ENCODE data around the gene RBFOX2.
"Not testable (repeated sequence)": the region's sequence is repeated elsewhere in the genome, so short reads cannot be mapped to it uniquely, and the experiment has no call there.

RBFOX2 gene

DNA sequence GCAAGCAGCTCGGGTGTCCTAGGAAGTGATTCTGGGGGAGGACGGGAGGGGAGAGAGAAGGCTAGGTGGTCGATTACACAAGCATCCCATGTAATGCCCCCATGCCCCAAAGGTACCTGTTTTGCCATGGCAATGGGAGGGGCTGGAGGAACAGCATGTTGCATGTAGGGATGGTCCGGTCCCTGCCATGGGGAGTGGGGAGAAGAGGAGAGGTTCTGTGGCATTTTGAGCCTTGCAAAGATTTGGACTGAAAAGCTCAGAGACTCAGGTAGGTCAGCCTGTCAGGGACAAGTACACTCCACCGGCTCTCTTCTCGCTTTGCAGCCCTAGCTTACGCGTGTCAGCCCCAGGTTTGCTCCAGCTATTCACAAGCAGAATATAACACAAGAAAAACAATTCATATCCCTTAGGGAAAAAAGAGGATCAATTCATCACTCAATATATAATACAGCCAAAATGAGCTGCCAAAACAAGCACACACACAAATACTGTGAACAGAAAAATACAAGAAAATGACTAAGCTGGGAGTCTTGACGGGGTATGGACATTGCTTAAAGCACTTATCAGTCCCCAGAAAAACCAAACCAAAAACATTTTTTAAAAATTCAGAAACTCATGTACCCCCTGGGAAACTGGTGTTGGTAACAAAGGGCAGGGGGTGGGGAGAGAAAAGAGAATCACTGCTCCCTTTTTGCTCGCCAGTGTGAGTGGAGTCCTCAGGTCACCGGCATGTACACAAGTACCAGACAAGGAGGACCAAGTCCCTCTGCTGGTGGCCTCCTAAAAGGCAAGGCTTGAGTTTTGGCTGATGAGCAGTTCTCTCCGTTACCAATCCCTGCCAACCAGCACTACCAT lies 289.3 kb downstream of the RBFOX2 start:
- Histone ChIP-seq H3K9me3 (no peaks in the 10 kb centered on the region), H3K27me3 (ENCODE audit: low read depth) (no peaks in the 10 kb centered on the region), H3K4me1 (peaks cover 2% of the 10 kb centered on the region), H3K4me3 (no peak overlapping the region), H3K36me3 (replicated peaks) (no peaks in the 10 kb centered on the region)
- in situ Hi-C loops (cut with MboI; ENCODE audit: low sequenced_read_pairs) = no loop called here
- DNase-seq (ENCODE audit: low spot score in 2 of 2) = no peak

DNA sequence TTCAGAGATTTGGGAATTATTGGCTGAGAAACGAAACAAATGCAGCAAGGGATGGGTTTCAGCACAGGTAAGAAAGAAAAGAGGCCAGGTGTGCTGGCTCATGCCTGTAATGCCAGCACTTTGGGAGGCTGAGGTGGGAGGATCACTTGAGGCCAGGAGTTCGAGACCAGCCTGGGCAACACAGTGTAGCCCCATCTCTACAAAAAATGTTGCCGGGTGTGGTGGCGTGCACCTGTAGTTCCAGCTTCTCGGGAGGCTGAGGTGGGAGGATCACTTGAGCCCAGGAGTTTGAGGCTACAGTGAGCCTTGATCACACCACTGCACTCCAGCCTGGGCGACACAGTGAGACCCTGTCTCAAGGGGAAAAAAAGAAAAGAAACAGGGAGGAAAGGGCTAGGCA lies 290.7 kb downstream of the RBFOX2 start:
- H3K36me3 ChIP-seq (replicated peaks); in situ Hi-C loops (cut with MboI; ENCODE audit: low sequenced_read_pairs): not testable (repeated sequence)

DNA sequence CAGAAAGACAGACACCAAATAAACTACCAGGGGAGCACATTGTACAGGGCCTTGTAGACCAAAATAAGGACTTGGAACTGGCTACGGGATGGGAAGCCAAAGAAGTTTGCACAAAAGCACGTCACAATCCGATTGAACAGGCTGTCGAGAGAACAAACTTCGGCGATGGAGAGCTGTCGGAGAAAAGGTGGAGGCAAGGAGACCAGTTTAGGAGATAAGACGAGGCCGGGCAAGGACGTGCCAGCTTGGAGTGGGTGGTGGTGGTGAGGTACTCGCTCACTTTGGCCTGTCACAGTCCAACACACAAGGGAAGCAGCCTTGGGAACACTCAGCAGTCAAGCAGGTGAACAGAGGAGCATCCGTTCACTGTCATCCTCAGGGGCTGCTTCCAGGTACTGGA lies 291.9 kb downstream of the RBFOX2 start:
- no peaks in the 10 kb centered on the region for H3K27me3 ChIP-seq (ENCODE audit: low read depth)

More for the DNA sequence above, 290.7 kb downstream of the RBFOX2 start:
- not testable (repeated sequence) for DNase-seq (ENCODE audit: low spot score in 2 of 2); H3K4me3 ChIP-seq; H3K4me1 ChIP-seq; H3K27me3 ChIP-seq (ENCODE audit: low read depth); H3K9me3 ChIP-seq

DNA sequence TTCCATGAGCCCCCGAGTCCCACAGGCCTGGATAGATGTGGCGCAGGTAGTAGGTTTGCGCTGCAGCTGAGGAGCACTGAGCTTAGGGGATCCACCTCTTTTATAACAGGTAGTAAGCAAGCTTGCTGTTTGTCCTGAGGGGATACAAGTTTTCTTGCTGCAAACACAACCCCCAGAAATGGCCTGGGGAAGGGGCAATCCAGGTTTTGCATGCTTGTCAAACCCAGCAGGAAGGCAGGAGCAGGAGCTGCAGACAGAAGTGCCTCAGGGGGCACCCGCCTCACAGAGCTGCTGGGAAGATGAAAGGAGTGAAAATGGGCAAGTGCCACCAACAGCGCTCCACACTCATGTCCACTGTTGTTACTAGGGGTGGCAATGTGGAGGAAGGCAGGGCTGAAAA lies 292.5 kb downstream of the RBFOX2 start:
- Histone ChIP-seq H3K4me3 (no peak overlapping the region), H3K27me3 (ENCODE audit: low read depth) (no peaks in the 10 kb centered on the region)
- in situ Hi-C loops (cut with MboI; ENCODE audit: low sequenced_read_pairs) = no loop called here

More for the DNA sequence above, 291.9 kb downstream of the RBFOX2 start:
- no peak for DNase-seq (ENCODE audit: low spot score in 2 of 2)
- no peaks in the 10 kb centered on the region for H3K9me3 ChIP-seq
- H3K4me1 ChIP-seq = peaks cover 2% of the 10 kb centered on the region
- no peak overlapping the region for H3K4me3 ChIP-seq
- H3K36me3 ChIP-seq (replicated peaks) = no peaks in the 10 kb centered on the region
- in situ Hi-C loops (cut with MboI; ENCODE audit: low sequenced_read_pairs) = no loop called here

DNA sequence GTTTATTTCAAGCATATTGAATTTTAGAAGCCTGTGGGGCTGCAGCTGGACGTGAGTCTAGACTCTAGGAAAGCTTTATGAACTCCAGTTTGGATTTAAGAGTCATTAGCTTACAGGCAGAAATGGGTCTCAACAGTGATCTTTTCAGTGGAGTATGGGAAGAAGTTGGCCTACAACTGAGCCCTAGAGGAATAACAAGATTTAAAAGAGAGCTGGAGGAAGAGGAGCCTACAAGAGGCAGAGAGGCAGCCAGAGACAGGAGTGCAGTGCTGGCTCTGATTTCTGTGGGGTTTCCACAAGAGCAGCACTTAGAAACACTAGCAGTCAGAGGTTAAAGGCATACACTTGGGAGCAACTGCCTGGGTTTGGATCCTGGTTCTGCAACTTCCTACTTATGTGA lies 293.1 kb downstream of the RBFOX2 start:
- in situ Hi-C loops (cut with MboI; ENCODE audit: low sequenced_read_pairs) = no loop called here
- H3K4me1 ChIP-seq = peaks cover 2% of the 10 kb centered on the region
- no peak overlapping the region for H3K4me3 ChIP-seq
- no peaks in the 10 kb centered on the region for H3K9me3 ChIP-seq
- H3K36me3 ChIP-seq (replicated peaks) = no peaks in the 10 kb centered on the region
- no peak for DNase-seq (ENCODE audit: low spot score in 2 of 2)
- no peaks in the 10 kb centered on the region for H3K27me3 ChIP-seq (ENCODE audit: low read depth)

More for the DNA sequence above, 292.5 kb downstream of the RBFOX2 start:
- H3K9me3 ChIP-seq = no peaks in the 10 kb centered on the region
- H3K36me3 ChIP-seq (replicated peaks) = no peaks in the 10 kb centered on the region
- no peak for DNase-seq (ENCODE audit: low spot score in 2 of 2)
- H3K4me1 ChIP-seq = peaks cover 2% of the 10 kb centered on the region

DNA sequence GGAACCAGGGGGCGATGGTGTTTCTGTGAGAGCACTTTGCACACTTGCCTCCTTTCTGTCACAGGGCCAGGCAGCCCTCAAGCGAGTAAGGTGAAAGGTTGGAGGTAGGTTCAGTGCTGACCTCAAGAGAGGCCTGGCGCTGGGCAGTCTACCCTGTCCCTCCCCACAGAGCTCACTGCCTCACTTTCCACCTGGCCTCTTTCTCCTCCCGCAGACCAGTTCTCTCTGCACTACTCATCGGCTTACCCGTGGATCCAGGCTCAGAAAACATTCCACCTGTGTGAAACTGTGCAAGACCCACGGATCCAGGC lies 294.2 kb downstream of the RBFOX2 start:
- peaks cover 5% of the 10 kb centered on the region; the same call in 1 of the 2 replicates for H3K27me3 ChIP-seq (ENCODE audit: low read depth)
- no peak overlapping the region for H3K4me3 ChIP-seq
- DNase-seq (ENCODE audit: low spot score in 2 of 2) = no peak
- no peaks in the 10 kb centered on the region for H3K9me3 ChIP-seq
- no peaks in the 10 kb centered on the region for H3K36me3 ChIP-seq (replicated peaks)
- in situ Hi-C loops (cut with MboI; ENCODE audit: low sequenced_read_pairs) = no loop called here
- H3K4me1 ChIP-seq = peaks cover 2% of the 10 kb centered on the region

DNA sequence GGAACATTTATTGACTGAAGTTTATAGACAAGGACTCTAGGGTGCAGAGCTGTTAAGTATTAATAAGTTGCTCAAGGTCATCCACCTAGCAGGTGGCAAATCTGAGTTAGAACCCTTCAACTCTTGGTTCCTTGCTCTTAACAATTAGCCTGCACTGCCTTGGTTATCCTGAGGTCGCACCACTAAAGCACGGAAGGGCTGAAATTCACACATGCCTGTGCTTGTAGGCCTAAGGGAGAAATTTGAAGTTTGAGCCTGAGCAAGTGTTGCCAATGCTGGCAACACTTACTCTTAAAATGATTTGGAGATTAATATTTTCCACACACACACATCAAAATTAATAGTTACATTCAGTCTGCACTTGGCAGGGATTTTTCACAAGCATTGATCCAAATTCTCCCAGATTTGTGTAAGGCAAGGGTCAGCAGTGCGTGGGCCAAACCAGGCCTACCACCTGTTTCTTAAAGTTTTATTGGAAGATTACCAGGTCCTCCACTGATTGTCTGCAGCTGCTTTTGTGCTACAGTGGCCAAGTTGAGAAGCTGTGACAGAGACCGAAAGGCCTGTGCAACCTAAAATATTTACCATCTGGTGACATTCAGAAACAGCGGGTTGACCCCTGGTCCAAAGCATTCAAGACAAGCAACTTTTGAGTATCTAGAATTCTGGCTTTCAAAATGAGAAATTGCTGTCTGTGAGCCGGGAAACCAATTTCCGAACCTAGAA lies 294.7 kb downstream of the RBFOX2 start:
- DNase-seq (ENCODE audit: low spot score in 2 of 2) = no peak
- in situ Hi-C loops (cut with MboI; ENCODE audit: low sequenced_read_pairs) = no loop called here
- Histone ChIP-seq H3K36me3 (replicated peaks) (no peaks in the 10 kb centered on the region), H3K27me3 (ENCODE audit: low read depth) (peaks cover 5% of the 10 kb centered on the region; the same call in 1 of the 2 replicates), H3K4me1 (peaks cover 2% of the 10 kb centered on the region), H3K9me3 (no peaks in the 10 kb centered on the region), H3K4me3 (no peak overlapping the region)

DNA sequence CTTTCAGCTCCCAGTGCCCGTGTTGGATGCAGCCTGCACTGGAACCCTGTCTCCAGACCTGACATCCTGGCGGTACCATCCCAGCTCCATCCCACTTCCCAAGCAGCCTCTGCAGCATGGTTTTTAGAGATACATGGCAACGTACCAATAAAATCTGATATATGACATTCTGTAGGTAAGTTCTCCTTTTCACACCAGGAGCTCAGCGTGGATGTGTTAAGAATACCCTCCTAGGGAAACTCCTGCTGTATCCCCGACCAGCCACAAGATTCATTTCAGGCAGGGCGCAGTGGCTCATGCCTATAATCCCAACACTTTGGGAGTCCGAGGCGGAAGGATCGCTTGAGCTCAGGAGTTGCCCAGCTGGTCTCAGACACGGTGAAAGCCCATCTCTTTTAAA lies 295.6 kb downstream of the RBFOX2 start:
- H3K36me3 ChIP-seq (replicated peaks) = no peaks in the 10 kb centered on the region
- no peaks in the 10 kb centered on the region for H3K9me3 ChIP-seq
- DNase-seq (ENCODE audit: low spot score in 2 of 2) = no peak
- H3K4me1 ChIP-seq = no peaks in the 10 kb centered on the region
- in situ Hi-C loops (cut with MboI; ENCODE audit: low sequenced_read_pairs) = no loop called here
- peaks cover 5% of the 10 kb centered on the region; the same call in 1 of the 2 replicates for H3K27me3 ChIP-seq (ENCODE audit: low read depth)
- no peak overlapping the region for H3K4me3 ChIP-seq

DNA sequence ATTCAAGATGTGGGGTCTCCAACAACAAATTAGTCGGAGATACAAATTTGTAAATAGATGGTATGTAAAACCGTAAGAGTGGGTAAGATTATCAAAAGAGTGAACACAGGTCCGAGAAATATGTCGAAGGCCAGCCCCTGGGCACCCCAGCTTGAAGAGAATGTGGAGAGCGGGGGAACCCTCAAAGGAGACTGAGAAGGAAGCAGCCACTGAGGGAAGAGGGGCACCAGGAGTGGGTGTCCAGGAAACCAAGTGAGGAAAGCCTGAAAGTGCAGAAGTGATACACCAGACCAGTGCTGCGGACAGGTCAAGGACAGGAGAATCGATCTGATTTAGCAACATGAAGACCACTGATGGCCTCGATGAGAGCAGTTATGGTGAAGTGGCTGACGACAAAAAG lies 296.5 kb downstream of the RBFOX2 start:
- in situ Hi-C loops (cut with MboI; ENCODE audit: low sequenced_read_pairs) = no loop called here
- H3K9me3 ChIP-seq = no peaks in the 10 kb centered on the region
- no peak overlapping the region for H3K4me3 ChIP-seq
- H3K4me1 ChIP-seq = no peaks in the 10 kb centered on the region
- DNase-seq (ENCODE audit: low spot score in 2 of 2) = no peak
- H3K36me3 ChIP-seq (replicated peaks) = no peaks in the 10 kb centered on the region
- peaks cover 5% of the 10 kb centered on the region; the same call in 1 of the 2 replicates for H3K27me3 ChIP-seq (ENCODE audit: low read depth)

DNA sequence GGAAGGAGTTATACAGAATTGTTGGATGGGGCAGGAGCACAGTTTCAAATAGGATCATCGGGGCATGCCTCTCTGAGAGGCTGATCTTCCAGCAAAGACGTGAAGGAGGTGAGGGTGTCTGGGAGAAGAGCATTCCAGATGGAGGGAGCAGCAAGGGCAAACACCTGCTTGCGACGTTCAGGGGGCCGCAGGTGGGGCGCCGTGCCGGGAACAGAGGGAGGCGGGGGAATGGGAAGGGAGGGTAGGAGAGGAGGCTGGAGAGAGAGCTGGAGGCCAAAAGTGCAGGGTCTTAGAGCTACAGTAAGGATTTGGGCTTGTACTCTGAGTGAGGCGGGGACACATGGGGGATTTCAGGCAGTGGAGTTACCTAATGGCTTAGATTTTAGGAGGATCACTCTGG lies 297.3 kb downstream of the RBFOX2 start:
- Histone ChIP-seq H3K4me1 (no peaks in the 10 kb centered on the region), H3K27me3 (ENCODE audit: low read depth) (peaks cover 5% of the 10 kb centered on the region; the same call in 1 of the 2 replicates), H3K4me3 (no peak overlapping the region), H3K36me3 (replicated peaks) (no peaks in the 10 kb centered on the region), H3K9me3 (no peaks in the 10 kb centered on the region)
- DNase-seq (ENCODE audit: low spot score in 2 of 2) = no peak
- in situ Hi-C loops (cut with MboI; ENCODE audit: low sequenced_read_pairs) = no loop called here

DNA sequence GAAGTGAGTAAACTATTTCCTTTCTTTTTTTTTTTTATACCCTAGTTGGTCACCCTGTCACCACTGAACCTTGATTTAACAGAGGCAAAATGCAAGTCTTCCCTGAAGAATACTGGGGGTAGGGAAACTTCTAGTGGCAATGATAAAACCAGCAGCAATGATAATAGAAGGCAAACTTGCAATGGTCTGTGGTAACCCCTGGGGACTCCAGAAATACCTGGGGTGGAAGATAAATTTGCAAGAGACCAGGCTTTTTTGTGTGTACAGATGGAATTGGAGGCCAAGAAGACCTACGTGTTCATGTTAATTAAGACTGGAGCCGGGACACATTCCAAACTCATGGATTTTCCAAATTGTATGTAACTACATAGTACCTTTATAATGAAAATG lies 299.3 kb downstream of the RBFOX2 start:
- Histone ChIP-seq H3K4me3 (no peak overlapping the region), H3K36me3 (replicated peaks) (no peaks in the 10 kb centered on the region), H3K4me1 (no peaks in the 10 kb centered on the region), H3K27me3 (ENCODE audit: low read depth) (peaks cover 5% of the 10 kb centered on the region; the same call in 1 of the 2 replicates), H3K9me3 (no peaks in the 10 kb centered on the region)
- DNase-seq (ENCODE audit: low spot score in 2 of 2) = no peak
- in situ Hi-C loops (cut with MboI; ENCODE audit: low sequenced_read_pairs) = no loop called here

DNA sequence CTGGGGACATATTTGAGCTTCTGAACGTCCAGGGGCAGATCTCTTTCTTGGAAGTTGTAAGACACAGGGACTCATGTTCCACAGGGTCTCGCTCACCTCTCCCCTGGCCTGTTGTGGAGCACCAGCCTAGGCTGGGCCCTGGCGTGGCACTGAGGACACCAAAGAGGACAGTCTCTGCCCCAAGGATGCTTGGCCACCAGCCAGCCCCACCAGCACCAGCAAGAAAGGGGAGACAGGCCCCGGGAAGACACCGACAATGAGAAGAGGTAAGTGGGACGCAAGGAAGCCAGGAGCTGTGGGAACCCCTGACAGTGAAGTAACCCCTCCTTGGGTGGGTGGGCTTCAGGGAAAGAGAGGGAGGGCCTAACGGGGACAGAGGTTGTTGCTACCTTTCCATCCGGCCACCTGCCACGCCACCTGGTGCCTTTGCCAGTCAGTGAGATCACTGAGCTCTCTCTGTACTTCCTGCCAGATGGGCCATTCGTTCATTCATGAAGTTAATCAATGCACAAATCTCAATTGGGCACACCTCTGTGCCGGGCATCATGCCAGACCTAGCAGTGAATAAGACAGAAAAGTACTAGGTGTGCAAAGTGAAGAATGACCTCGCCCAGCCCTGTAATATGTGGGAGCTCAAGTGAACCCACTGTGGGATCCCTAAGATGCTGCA lies 299.9 kb downstream of the RBFOX2 start:
- H3K4me3 ChIP-seq = no peak overlapping the region
- peaks cover 5% of the 10 kb centered on the region; the same call in 1 of the 2 replicates for H3K27me3 ChIP-seq (ENCODE audit: low read depth)
- no peaks in the 10 kb centered on the region for H3K4me1 ChIP-seq
- in situ Hi-C loops (cut with MboI; ENCODE audit: low sequenced_read_pairs) = no loop called here
- no peak for DNase-seq (ENCODE audit: low spot score in 2 of 2)
- no peaks in the 10 kb centered on the region for H3K36me3 ChIP-seq (replicated peaks)
- no peaks in the 10 kb centered on the region for H3K9me3 ChIP-seq

DNA sequence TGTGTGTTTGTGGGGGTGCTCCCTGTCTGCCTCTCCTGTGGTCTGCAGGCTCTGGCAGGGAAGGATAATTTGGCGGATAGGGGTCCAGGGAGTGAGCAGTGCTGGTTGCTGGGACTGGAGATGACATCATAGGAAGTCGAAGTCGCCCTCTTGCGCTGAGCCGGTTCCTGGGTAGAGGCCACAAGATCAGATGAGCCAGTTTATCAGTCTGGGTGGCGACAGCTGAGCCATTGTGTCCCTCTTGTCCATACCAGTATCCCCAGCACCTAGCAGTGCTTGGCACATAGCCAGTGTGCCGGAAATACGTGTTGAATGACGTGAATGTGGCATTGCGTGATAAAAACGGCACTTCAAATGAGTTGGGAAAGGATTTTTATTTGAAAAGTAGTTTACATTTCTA lies 301.2 kb downstream of the RBFOX2 start:
- no peak for DNase-seq (ENCODE audit: low spot score in 2 of 2)
- Histone ChIP-seq H3K27me3 (ENCODE audit: low read depth) (peaks cover 5% of the 10 kb centered on the region; the same call in 1 of the 2 replicates), H3K36me3 (replicated peaks) (no peaks in the 10 kb centered on the region), H3K9me3 (no peaks in the 10 kb centered on the region), H3K4me1 (no peaks in the 10 kb centered on the region), H3K4me3 (no peak overlapping the region)
- in situ Hi-C loops (cut with MboI; ENCODE audit: low sequenced_read_pairs) = no loop called here

DNA sequence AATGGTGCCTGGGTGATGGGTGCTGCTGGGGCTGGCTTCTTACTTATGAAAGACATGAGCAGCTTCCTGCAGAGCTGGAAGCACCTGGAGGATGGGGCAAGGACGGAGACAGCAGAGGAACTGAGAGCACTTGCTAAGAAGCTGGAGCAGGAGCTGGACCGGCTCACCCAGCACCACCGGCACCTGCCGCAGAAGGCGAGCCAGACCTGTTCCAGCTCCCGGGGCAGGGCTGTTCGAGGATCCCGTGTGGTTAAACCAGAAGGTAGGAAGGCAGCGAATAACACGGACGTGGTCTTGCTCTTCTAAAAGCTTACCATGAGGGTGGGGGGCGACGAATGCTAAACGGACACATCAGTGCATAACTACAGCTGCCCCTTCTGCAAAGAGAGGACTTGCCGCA lies 301.7 kb downstream of the RBFOX2 start:
- no peak for DNase-seq (ENCODE audit: low spot score in 2 of 2)
- H3K9me3 ChIP-seq = no peaks in the 10 kb centered on the region
- no peak overlapping the region for H3K4me3 ChIP-seq
- in situ Hi-C loops (cut with MboI; ENCODE audit: low sequenced_read_pairs) = no loop called here
- H3K27me3 ChIP-seq (ENCODE audit: low read depth) = peaks cover 5% of the 10 kb centered on the region; the same call in 1 of the 2 replicates
- H3K4me1 ChIP-seq = no peaks in the 10 kb centered on the region
- no peaks in the 10 kb centered on the region for H3K36me3 ChIP-seq (replicated peaks)

All from HAP-1 (cell line).